PC-3 (cell line): ENCODE results near the gene UBXN4.

Experiments used
- CTCF ChIP-seq: fragments of 300-600 bp; sonication (generic); conservative IDR thresholded peaks from 2 replicates; pipeline ENCODE4 v1.5.1; 2017; ENCODE audit warnings: antibody characterized with exemption, low read depth, mild to moderate bottlenecking, low read length
- EZH2 ChIP-seq: fragments of 300-600 bp; sonication (generic); IDR thresholded peaks from one replicate; pipeline ENCODE4 v1.6.1; 2017; ENCODE audit warnings: antibody characterized with exemption, mild to moderate bottlenecking, low read length; ENCODE audit not compliant: unreplicated experiment

- TF ChIP-seq EZH2 (no peak), CTCF (no peak)
Measured at GRCh38 chr2:135796606-135797005, 55.0 kb downstream of the UBXN4 start.
